Fibroblast of the aortic adventitia (primary cell): ENCODE measurements around the gene DCLRE1B. TPM values are rescaled to one million over a fixed set of nuclear protein-coding genes. Genes with fewer than 3 reads are reported as not detected.
A peak's percentile ranks its signal among the peaks of the same experiment; 100 is the strongest.

Experiments
- DNase-seq: peaks from one replicate; pipeline ENCODE4 v3.0.0-alpha.2; 2010; ENCODE audit warnings: low read depth
- H3K4me3 ChIP-seq: 2 replicates; pipeline ENCODE4 v1.5.1; 2011; ENCODE audit warnings: low read depth, mild to moderate bottlenecking, control low read depth, low read length, moderate library complexity
- CTCF ChIP-seq: IDR thresholded peaks from 2 replicates; pipeline ENCODE4 v1.5.1; 2011; ENCODE audit warnings: mild to moderate bottlenecking, low read length, control low read depth, inconsistent platforms; ENCODE audit not compliant: insufficient read depth
- total RNA-seq: library from RNA; depleted of rRNA; stranded (reverse); fragments of >200 nt; gene quantifications from 2 replicates; pipeline ENCODE4 v1.2.3, GENCODE V29; 2012; ENCODE audit warnings: low replicate concordance

DCLRE1B gene
- total RNA-seq, 1 donor, result 14.1 TPM

- DNase-seq, result no peak
- H3K4me3 ChIP-seq, result no peak overlapping the region
- TF ChIP-seq CTCF, result no peak
Observed at GRCh38 chr1:113922957-113923356, 17.8 kb downstream of the DCLRE1B start.

GRCh38 chr1:113924473-113924872 is 19.3 kb downstream of the DCLRE1B start:
- no peak for DNase-seq
- TF ChIP-seq CTCF, result no peak
- H3K4me3 ChIP-seq, result no peak overlapping the region

- DNase-seq, result no peak
Observed at GRCh38 chr1:113928187-113928930, 23.2 kb downstream of the DCLRE1B start.

GRCh38 chr1:113928941-113929749 is 24.0 kb downstream of the DCLRE1B start, which contains the start of gene HIPK1:
Gene HIPK1 (plus strand): TSS chr1:113929324.
- peak; percentile 79 for DNase-seq
- no peak for TF ChIP-seq CTCF
- peak within 1 kb of the TSS; percentile 98 for H3K4me3 ChIP-seq

More at GRCh38 chr1:113928187-113928930, 23.2 kb downstream of the DCLRE1B start:
- TF ChIP-seq CTCF, result no peak
- H3K4me3 ChIP-seq, result peak overlapping the region; percentile 98

DNA sequence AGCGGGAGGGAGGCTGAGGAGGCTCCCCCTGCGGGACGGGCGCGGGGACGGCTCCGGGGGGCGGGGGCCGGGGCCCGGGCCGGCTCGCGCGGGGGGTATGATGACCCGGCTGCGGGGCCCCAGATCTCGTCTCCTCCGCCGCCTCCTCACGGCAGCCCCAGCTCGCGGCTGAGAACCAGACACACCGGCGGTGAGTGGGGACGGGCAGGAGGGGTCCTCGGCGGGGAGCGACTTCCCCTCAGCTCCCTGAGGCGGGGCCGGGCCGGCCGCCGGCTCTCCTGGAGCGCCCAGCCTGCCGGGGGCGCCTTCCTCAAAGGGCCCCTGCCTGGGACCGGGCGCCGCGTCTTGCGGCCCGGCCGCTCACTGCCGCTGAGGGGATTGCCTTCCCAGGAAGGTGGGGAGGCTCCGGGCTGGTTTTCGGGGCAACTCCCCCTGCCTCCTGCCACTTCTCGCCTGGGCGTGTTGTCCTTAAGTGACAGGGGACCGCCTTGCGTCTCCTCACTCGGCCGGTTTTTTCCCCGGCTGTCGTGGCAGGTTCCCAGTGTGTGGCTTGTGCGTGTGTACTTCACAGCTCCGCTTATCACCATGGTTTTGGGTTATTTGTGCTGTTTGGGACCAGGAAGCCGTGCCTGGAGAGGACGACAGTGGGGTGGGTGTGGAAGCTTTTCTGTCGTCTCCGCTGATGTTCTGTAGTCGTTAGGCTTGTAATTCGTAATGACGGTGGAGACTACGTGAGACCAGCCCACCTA is 24.8 kb downstream of the DCLRE1B start:
- no peak for DNase-seq
- peak; percentile 3 for TF ChIP-seq CTCF
- peak overlapping the region; percentile 98 for H3K4me3 ChIP-seq

DNA sequence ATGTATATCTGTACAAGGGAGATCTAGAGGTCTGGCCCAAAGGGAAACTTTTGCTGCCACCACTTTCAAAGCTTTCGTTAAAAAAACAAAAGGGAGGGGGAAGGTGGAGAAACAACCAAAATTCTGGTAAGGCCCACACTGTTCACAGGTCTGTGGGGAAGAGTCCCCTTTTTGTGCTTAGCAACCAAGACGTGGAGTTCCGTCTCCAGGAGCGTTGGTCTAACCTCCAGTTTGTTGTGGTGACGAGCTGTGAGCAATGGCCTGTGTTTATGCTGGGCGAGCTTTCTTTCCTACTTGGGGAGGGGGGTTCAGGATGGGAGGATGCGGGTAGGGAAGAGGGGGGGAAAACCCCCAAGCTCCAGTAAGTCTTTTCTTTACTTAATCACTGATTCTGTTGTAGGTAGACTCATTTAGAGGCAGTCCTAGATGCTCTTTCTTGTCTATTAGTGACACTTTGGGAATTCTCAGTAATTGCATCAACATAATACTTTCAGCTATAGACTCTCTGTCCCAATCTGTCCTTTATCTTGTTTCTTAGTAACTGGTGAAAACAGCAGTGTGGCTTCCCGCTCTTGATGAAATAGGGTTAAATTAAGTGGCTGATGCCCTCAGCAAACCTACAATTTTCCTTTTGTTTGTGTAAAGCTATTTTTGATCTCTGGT is 25.5 kb downstream of the DCLRE1B start:
- H3K4me3 ChIP-seq, result peak overlapping the region; percentile 98
- TF ChIP-seq CTCF, result no peak
- DNase-seq, result peak; percentile 39
